ENCODE results near the gene PCSK7. TPM values are rescaled to one million over a fixed set of nuclear protein-coding genes. Genes with fewer than 3 reads are reported as not detected.

The PCSK7 gene
- total and polyA plus RNA-seq, 2 of the 8 experiments (the other 6 are each of a cell fraction or from before 2014, with no cell fraction given), result 23.4 to 38.5 TPM

DNA sequence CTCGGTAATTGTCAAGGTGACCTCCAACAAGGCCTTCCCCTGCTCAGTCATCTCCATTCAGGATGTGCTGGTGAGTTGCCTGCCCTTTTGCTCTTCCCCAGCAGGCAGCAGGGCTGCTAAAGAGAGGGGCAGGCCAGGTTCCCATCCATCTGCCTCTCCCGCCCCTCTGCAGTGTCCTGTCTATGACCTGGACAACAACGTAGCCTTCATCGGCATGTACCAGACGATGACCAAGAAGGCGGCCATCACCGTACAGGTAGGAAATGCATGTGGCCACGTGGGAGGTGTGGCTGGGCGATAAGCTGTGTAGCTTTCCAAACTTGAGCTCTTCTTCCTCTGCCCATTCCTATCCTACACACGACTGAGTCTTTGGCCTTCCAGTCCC lies 49.3 kb downstream of the PCSK7 start:
- H3K36me3 ChIP-seq (ENCODE audit: control insufficient read depth in 2 of 4, insufficient read depth in 4 of 4, low read length in 3 of 4), result peaks cover 0 to 4% (median 2%) of the 10 kb centered on the region in 4 experiments; a peak in 1 of 8 replicates
- no peak overlapping the region for H3K27ac ChIP-seq (ENCODE audit: low read depth, low read length)
- POLR2A ChIA-PET (ENCODE audit: partially characterized antibody), result interaction anchor here (0.9 to 12.6 kb wide), 7 partner anchors 9 to 47 kb away, joined by 3 to 153 read pairs (median 12); partner anchors contain the start of genes PAFAH1B2, PCSK7 and TAGLN
- H3K56ac ChIP-seq (replicated peaks; ENCODE audit: insufficient read length, low read depth, low read length), result no peak overlapping the region
- H4K91ac ChIP-seq (replicated peaks; ENCODE audit: insufficient read length, low read length), result no peak overlapping the region
- no peaks in the 10 kb centered on the region for H3K79me1 ChIP-seq (ENCODE audit: low read depth, low read length)
- no peaks in the 10 kb centered on the region for H3K27me3 ChIP-seq (replicated peaks in 1 of 4; ENCODE audit: control insufficient read depth in 3 of 4, extremely low read depth in 1 of 4, insufficient read depth in 3 of 4, low read length in 3 of 4)
- DNase-seq (ENCODE audit: low read depth in 1 of 2, low spot score in 2 of 2), result no peak
- no peak overlapping the region for H4K8ac ChIP-seq (ENCODE audit: extremely low read depth, insufficient read depth, low read length)
- H3K9me3 ChIP-seq (ENCODE audit: insufficient read depth in 2 of 2, low read depth in 1 of 2, low read length in 1 of 2), result no peaks in the 10 kb centered on the region
- H3K4me3 ChIP-seq (ENCODE audit: extremely low read depth in 1 of 4, insufficient read depth in 2 of 4, low read depth in 3 of 4, low read length in 4 of 4), result no peak overlapping the region
- H2BK20ac ChIP-seq (ENCODE audit: low read length), result no peak overlapping the region
- H3K23me2 ChIP-seq (ENCODE audit: low read depth, low read length), result peaks cover 11% of the 10 kb centered on the region
- H3K9ac ChIP-seq (replicated peaks in 1 of 4; ENCODE audit: extremely low read depth in 1 of 4, low read depth in 3 of 4, low read length in 3 of 4), result 0 out of 7 replicates have a peak overlapping the region, but pooled peaks of 1 of the 4 experiments have one; percentile 2
- H3K4me1 ChIP-seq (replicated peaks in 1 of 4; ENCODE audit: control insufficient read depth in 3 of 4, insufficient read depth in 4 of 4, low read length in 3 of 4), result peaks cover 6 to 16% (median 12%) of the 10 kb centered on the region in 4 experiments
- no peak for FAIRE-seq
- no peak overlapping the region for H3K23ac ChIP-seq (ENCODE audit: insufficient read length)
- H2BK12ac ChIP-seq (ENCODE audit: low read depth, low read length), result no peak overlapping the region
- H4K20me1 ChIP-seq (replicated peaks in 1 of 2; ENCODE audit: control insufficient read depth in 1 of 2, insufficient read depth in 2 of 2, low read length in 2 of 2), result peaks cover 0 to 4% of the 10 kb centered on the region in 2 experiments
- H2BK5ac ChIP-seq (ENCODE audit: low read depth, low read length), result no peak overlapping the region; the same call in 1 of the 2 replicates
- WGBS, 2 experiments (ENCODE audit: extremely low coverage in 1 of 2, insufficient coverage in 1 of 2, insufficient read length in 1 of 2, insufficient replicate concordance in 2 of 2, low coverage in 1 of 2, low lambda C conversion rate in 2 of 2, missing lambda C conversion rate in 1 of 2), result 91% methylated on average over 10 of the region's 10 CpGs; no CpG with 5 or more reads in 1 of the 2 experiments
- H3K4ac ChIP-seq (replicated peaks; ENCODE audit: insufficient read length, low read depth, low read length), result no peak overlapping the region
- no peak overlapping the region for H3K14ac ChIP-seq (ENCODE audit: insufficient read length)
- no peak overlapping the region for H4K5ac ChIP-seq (ENCODE audit: insufficient read length, low read depth, low read length)
- H2AK5ac ChIP-seq (ENCODE audit: low read depth, low read length), result no peak overlapping the region
- no peak overlapping the region for H3K4me2 ChIP-seq (ENCODE audit: insufficient read depth in 1 of 2, low read depth in 2 of 2, low read length in 2 of 2)
- TF ChIP-seq, protein P1, sequence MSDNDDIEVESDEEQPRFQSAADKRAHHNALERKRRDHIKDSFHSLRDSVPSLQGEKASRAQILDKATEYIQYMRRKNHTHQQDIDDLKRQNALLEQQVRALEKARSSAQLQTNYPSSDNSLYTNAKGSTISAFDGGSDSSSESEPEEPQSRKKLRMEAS (IDR thresholded peaks at IDR 0.05), result no peak
- TF ChIP-seq RXRA (IDR thresholded peaks at IDR 0.05; ENCODE audit: insufficient read depth, low read depth, low read length) (no peak), RFX5 (IDR thresholded peaks at IDR 0.05; ENCODE audit: borderline replicate concordance, low read depth, low read length) (no peak)
- no peaks in the 10 kb centered on the region for H3K79me2 ChIP-seq (ENCODE audit: control insufficient read depth in 1 of 2, insufficient read depth in 2 of 2, low read length in 2 of 2)
- CTCF ChIA-PET (ENCODE audit: partially characterized antibody), result interaction anchor here (0.6 to 14.0 kb wide), 8 partner anchors 10 to 398 kb away, joined by 3 to 359 read pairs (median 16); partner anchors contain the start of genes PCSK7, RNF214 and TAGLN
- no peak overlapping the region for H3K18ac ChIP-seq (ENCODE audit: extremely low read depth, low read length)
- H2BK15ac ChIP-seq (ENCODE audit: low read length), result no peak overlapping the region
- no peak overlapping the region for H2AFZ ChIP-seq (ENCODE audit: low read length)
- H2BK120ac ChIP-seq (replicated peaks; ENCODE audit: low read depth, low read length), result no peak overlapping the region

Data from H1 (cell line).